CD4-positive, alpha-beta T cell treated with Interleukin-12 subunit alpha and Interleukin-12 subunit beta, for 1 hour (primary cell): Measurements from ENCODE around the gene ARPC5.

Experiments
- DNase-seq: peaks from one replicate; pipeline ENCODE4 v3.0.0-alpha.2; 2020

ARPC5 gene

DNA sequence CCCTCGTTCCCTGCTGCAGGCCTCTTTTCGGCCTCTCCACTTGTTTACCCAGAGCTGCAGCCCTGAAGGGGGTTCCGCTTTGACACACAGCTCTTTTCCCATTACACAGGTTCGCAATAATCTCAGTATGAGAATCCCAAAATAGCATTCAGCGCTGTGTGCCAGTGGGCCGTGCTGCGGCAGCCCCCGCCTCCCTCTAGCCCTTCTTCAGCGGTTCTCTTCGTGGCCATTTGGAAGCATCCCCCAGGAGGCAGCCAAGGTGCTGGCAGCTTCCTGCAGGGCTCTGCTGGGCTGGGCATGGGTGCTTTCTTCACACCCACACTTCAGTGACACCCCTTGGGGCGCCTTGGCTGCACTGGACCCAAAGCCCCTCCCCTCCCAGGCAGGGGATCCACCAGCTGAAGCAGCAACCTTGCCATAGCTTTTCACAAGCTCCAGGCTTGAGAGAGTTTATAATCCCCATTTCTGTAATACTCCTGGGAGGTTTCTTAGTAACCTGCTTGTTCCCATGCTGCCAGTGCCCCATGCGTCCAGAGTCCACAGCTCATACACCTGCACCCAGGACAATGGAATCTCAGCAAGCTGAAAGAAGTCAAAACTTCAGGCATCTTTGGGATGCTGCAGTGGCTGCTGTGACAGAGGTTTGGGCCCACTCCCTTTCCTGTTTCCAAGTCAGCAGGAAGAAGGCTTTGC, 53.4 kb downstream of the ARPC5 start:
- DNase-seq: no peak

DNA sequence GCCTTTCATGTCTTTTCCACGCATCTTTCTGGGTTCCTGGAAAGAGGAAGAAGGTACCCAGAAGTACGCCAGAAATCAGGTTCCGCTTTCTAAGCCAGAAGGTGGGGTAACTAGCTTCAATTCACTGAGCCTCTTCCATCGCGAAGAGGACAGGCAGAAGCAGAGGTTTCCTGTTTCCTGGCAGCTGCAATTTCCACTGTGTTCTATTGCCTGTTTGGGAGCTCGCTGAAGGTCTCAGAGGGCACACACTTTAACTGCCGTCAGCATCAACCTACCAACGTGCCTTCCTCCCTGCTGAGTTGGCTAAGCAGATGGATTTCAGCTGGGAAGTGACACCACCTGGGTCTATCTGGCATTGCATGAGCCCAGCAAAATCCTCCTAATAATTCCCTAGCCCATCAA, 55.3 kb downstream of the ARPC5 start:
- DNase-seq: peak; percentile 23

DNA sequence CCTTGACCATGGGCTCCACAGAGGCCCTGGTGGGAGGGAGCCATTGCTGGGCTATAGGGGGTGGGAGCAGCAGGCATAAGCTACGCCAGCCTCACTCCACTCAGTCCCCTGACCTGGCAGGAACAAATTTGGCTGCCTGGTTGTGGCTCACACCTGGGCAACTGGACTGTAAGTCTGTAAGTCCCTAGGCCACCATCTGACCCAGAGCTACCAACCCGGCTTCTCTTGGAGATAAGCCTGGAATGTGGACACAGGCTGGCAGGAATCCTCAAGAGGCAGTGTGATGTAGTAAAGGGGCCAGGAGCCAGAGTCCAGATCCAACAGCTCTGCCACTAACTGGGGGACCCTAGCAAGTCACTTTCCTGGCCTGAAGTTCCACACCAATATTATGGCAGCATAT, 56.7 kb downstream of the ARPC5 start:
- DNase-seq: no peak

DNA sequence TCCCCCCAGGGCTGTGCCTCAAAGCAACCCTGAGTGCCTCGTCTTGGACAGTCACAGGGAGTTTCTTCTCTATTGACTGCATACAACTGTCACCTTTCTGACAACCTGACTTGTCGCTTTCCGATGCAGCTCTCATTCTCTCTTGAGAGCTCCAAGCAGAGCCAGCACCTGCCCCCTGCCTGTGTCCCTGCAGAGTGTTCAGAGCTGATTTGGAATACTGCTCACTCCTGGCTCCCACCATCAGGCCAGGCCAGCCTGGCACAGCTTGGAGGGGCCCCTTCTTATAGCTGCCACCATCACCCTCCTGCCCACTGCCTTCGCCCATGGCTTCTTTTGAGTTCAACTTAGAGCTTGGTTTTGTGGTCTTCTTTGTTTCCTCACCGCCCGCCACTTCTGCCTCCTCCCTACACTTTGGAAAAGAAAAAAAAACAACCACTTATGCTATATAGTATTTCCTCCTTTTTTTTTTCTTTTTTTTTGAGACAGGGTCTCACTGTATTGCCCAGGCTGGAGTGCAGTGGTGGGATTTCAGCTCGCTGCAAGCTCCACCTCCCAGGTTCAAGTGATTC, 57.6 kb downstream of the ARPC5 start:
- DNase-seq: no peak

DNA sequence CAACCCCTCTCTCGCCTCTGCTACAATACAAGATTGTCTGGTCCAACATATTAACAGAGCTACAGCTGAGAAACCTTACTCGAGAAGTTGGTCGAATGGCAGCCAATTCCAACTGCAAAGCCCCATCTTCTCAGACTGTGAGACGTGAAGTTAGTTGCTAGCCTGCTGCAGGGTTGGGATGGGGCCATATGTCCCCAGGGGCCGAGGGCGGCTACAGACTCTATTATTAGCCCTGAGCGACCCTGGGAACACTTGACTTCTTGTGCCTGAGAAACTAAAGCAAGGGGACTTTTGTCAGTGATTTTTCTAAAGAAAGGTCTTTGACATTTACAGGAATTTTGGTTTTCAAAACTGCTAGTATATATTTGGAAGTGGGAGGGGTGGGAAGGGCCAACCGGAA, 59.0 kb downstream of the ARPC5 start:
- no peak for DNase-seq

DNA sequence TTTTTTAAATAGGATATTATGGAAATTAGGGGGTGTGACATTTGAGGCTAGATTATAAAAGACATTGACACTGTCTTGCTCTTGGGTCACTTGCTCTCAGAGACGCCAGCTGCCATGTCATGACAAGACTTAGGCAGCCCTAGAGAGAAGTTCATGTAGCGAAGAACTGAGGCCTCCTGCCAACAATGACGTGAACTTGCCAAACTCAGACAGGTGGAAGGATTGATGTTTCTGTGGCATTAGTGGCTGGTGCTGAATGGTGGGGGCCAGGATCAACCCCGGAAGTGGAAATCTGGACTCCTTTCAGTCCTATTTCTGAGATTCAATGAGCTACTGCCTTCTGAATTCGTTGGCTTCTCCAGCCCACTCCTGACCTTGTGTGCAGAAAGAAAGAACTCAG, 60.0 kb downstream of the ARPC5 start:
- DNase-seq: no peak

DNA sequence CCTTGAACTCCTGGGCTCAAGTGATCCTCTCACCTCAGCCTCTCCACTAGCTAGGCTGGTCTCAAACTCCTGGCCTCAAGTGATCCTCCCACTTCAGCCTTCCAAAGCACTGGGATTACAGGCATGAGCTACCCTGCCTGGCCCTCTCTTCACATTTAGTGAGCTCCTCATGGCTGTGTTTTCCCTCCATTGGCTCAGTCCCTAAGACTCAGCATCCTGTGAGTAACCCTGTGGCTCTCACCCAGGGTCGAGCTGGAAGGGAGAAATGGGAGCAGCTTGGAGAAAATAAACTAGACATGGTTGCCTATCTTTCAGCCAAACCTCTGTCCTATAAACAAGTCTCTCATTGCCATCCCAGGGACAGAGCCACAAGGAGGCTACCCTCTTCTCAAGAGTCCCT, 62.9 kb downstream of the ARPC5 start:
- no peak for DNase-seq

DNA sequence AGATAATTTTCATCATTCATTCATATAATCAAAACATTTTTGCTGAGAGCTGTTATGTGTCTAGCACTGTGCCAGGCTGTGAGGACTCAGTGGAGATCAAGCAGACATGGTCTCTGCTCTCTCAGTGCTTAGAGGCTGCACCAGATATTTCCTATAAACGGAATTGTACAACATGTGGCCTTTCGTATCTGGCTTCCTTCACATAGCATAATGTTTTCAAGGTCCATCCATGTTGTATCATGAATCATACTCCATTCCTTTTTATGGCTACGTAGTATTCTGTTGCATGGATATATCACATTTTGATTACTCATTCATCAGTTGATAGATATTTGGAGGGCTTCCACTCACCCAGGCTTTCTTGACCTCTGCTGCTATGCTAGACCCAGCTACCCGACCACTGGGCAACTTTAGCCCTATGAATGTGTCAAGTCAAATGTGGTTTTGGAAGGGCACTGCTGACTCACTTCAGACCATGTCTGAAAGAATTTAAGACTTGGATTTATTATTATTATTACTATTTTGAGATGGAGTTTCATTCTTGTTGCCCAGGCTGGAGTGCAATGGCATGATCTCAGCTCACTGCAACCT, 63.8 kb downstream of the ARPC5 start:
- no peak for DNase-seq
